Tibial artery (tissue), 4 donors: ENCODE data around the gene DHRS2.

ENCODE experiments used
- DNase-seq, 2 donors: peaks; one replicate each; pipeline ENCODE4 v3.0.0-alpha.2; 2019
- H3K27ac ChIP-seq, 2 donors: fragments of 200-600 bp; sonication (generic) in 1 of 2; 1 replicate in 1 of 2; 2 replicates in 1 of 2; pipeline ENCODE4 v1.5.1; 2018 to 2019; ENCODE audit warnings: mild to moderate bottlenecking in 1 of 2
- H3K27me3 ChIP-seq, 2 donors: fragments of 200-600 bp; sonication (generic) in 1 of 2; one replicate each; pipeline versions ENCODE4 v1.5.1 to v1.6.0; 2016 to 2019
- H3K36me3 ChIP-seq, 3 donors: fragments of 200-600 bp; sonication (generic) in 2 of 3; one replicate each; pipeline ENCODE4 v1.5.1; 2016 to 2019; ENCODE audit warnings: mild to moderate bottlenecking in 2 of 3
- H3K4me1 ChIP-seq, 4 donors: fragments of 200-600 bp; sonication (generic) in 2 of 4; 1 replicate in 3 of 4; 2 replicates in 1 of 4; pipeline ENCODE4 v1.5.1; 2016 to 2019
- H3K4me3 ChIP-seq, 2 donors: fragments of 200-600 bp; sonication (generic) in 1 of 2; 1 replicate in 1 of 2; 2 replicates in 1 of 2; pipeline ENCODE4 v1.5.1; 2018 to 2019; ENCODE audit warnings: mild to moderate bottlenecking in 2 of 2
- H3K9me3 ChIP-seq, 3 donors: fragments of 200-600 bp; sonication (generic) in 1 of 3; one replicate each; pipeline ENCODE4 v1.5.1; 2016 to 2019
- CTCF ChIP-seq, 2 experiments: fragments of 200-600 bp in 1 of 2; fragments of 450-650 bp in 1 of 2; IDR thresholded peaks; one replicate each; pipeline ENCODE4 v1.5.1; 2017 to 2019; ENCODE audit warnings: antibody characterized with exemption in 2 of 2, mild to moderate bottlenecking in 1 of 2, moderate library complexity in 1 of 2
- intact Hi-C: fragments of 100-400 bp; cut with DNase I; formaldehyde crosslinking; loops from one replicate; pipeline ENCODE4 v1.15.0; 2023; ENCODE audit warnings: low total_unique reads

DHRS2 gene

GRCh38 chr14:23694085-23694948 lies 58.2 kb downstream of the DHRS2 start:
- H3K27me3 ChIP-seq, result no peaks in the 10 kb centered on the region
- intact Hi-C loops, result no loop called here
- H3K4me1 ChIP-seq, result peaks cover 7 to 26% (median 12%) of the 10 kb centered on the region in 4 donors
- no peak for TF ChIP-seq CTCF (IDR thresholded peaks at IDR 0.05)
- H3K27ac ChIP-seq, result no peak overlapping the region
- DNase-seq, result no peak
- H3K36me3 ChIP-seq, result no peaks in the 10 kb centered on the region
- peaks cover 0 to 5% (median 0%) of the 10 kb centered on the region in 3 donors for H3K9me3 ChIP-seq
- H3K4me3 ChIP-seq, result peak overlapping the region in 1 of 2 donors; percentile 12
